Endodermal cell (in vitro differentiated cells): ENCODE results near the gene HMMR. TPM values are rescaled to one million over a fixed set of nuclear protein-coding genes. Genes with fewer than 3 reads are reported as not detected.
"Not testable (repeated sequence)": the region's sequence is repeated elsewhere in the genome, so short reads cannot be mapped to it uniquely, and the experiment has no call there.

Source experiments
- DNase-seq: peaks from one replicate; pipeline ENCODE4 v3.0.0-alpha.2; 2017
- H3K27ac ChIP-seq: 2 replicates; pipeline ENCODE4 v1.5.1; 2013; ENCODE audit warnings: mild to moderate bottlenecking, low read depth, low read length, moderate library complexity
- H3K27me3 ChIP-seq: 2 replicates; pipeline ENCODE4 v1.6.1; 2013; ENCODE audit warnings: mild to moderate bottlenecking, low read length, moderate library complexity; ENCODE audit not compliant: insufficient read depth, control insufficient read depth, poor library complexity, severe bottlenecking
- H3K36me3 ChIP-seq: 2 replicates; pipeline ENCODE4 v1.7.0; 2013; ENCODE audit warnings: mild to moderate bottlenecking, low read length, moderate library complexity; ENCODE audit not compliant: control insufficient read depth, insufficient read depth
- H3K4me1 ChIP-seq: one replicate; pipeline ENCODE4 v1.7.0; 2013; ENCODE audit warnings: low read length; ENCODE audit not compliant: control insufficient read depth, insufficient read depth
- H3K4me3 ChIP-seq: 2 replicates; pipeline ENCODE4 v1.5.1; 2013; ENCODE audit warnings: mild to moderate bottlenecking, low read length, moderate library complexity
- H3K9ac ChIP-seq: 2 replicates; pipeline ENCODE4 v1.6.1; 2013; ENCODE audit warnings: mild to moderate bottlenecking, low read length, moderate library complexity; ENCODE audit not compliant: poor library complexity, severe bottlenecking; ENCODE audit errors: extremely low read depth
- H3K9me3 ChIP-seq: 2 replicates; pipeline ENCODE4 v1.6.1; 2013; ENCODE audit warnings: mild to moderate bottlenecking, low read length, moderate library complexity; ENCODE audit not compliant: control insufficient read depth
- H3K27ac Mint-ChIP-seq: 2 replicates; pipeline ENCODE4 v1.8.0; 2020; ENCODE audit warnings: mixed read lengths
- H3K27me3 Mint-ChIP-seq: 2 replicates; pipeline ENCODE4 v1.8.0; 2021; ENCODE audit warnings: mild to moderate bottlenecking, mixed read lengths; ENCODE audit not compliant: insufficient read depth
- H3K36me3 Mint-ChIP-seq: 2 replicates; pipeline ENCODE4 v1.8.0; 2020; ENCODE audit warnings: low read depth, mixed read lengths
- H3K4me1 Mint-ChIP-seq: 2 replicates; pipeline ENCODE4 v1.8.0; 2020; ENCODE audit warnings: mixed read lengths
- H3K4me3 Mint-ChIP-seq: 2 replicates; pipeline ENCODE4 v1.8.0; 2020; ENCODE audit warnings: mild to moderate bottlenecking, moderate library complexity, mixed read lengths
- H3K9me3 Mint-ChIP-seq: 2 replicates; pipeline ENCODE4 v1.8.0; 2020; ENCODE audit warnings: mild to moderate bottlenecking, mixed read lengths
- CTCF ChIP-seq: fragments of 200-600 bp; sonication (generic); conservative IDR thresholded peaks from 2 replicates; pipeline ENCODE4 v1.5.0; 2021; ENCODE audit warnings: antibody characterized with exemption, mild to moderate bottlenecking
- WGBS, 2 experiments: methylation state at CpG; one replicate each; pipeline versions ENCODE4 v1.1.5 to v1.1.7; 2013; ENCODE audit warnings: missing lambda C conversion rate in 2 of 2, mixed read lengths in 1 of 2; ENCODE audit not compliant: insufficient coverage in 1 of 2, insufficient read length in 1 of 2; 5-methylcytosine and 5-hydroxymethylcytosine counted together
- total RNA-seq, 2 donors: library from RNA; stranded (reverse); fragmentation: NEBNext Ultra II Directional in 1 of 2; extraction: Animal tissue kit (Norgen Biotek cat#: 25700) in 1 of 2; gene quantifications; 2 replicates in 1 of 2; 3 replicates in 1 of 2; pipeline ENCODE4 v1.2.1, GENCODE V29; 2021

Gene HMMR
- total RNA-seq, 2 donors from 2014 or later, result 36.9 to 63.7 TPM

GRCh38 chr5:163448491-163448890 is 11.9 kb upstream of the HMMR start:
- H3K27me3 ChIP-seq, result no peaks in the 10 kb centered on the region
- peaks cover 79% of the 10 kb centered on the region for H3K36me3 ChIP-seq
- Mint-ChIP-seq H3K4me1 (peaks cover 4% of the 10 kb centered on the region), H3K27ac (peak overlapping the region; percentile 27), H3K36me3 (peaks cover 73% of the 10 kb centered on the region), H3K9me3 (no peaks in the 10 kb centered on the region), H3K27me3 (no peaks in the 10 kb centered on the region), H3K4me3 (no peak overlapping the region)
- H3K4me3 ChIP-seq, result no peak overlapping the region
- no peaks in the 10 kb centered on the region for H3K9me3 ChIP-seq
- TF ChIP-seq CTCF, result no peak
- no peak overlapping the region for H3K27ac ChIP-seq
- H3K4me1 ChIP-seq, result peaks cover 2% of the 10 kb centered on the region
- no peak for DNase-seq
- no peak overlapping the region for H3K9ac ChIP-seq

- Histone ChIP-seq H3K27me3 (no peaks in the 10 kb centered on the region), H3K36me3 (peaks cover 74% of the 10 kb centered on the region), H3K9me3 (no peaks in the 10 kb centered on the region), H3K27ac (no peak overlapping the region), H3K4me3 (no peak overlapping the region), H3K4me1 (peaks cover 6% of the 10 kb centered on the region), H3K9ac (no peak overlapping the region)
- Mint-ChIP-seq H3K27ac (no peak overlapping the region), H3K27me3 (no peaks in the 10 kb centered on the region), H3K36me3 (peaks cover 69% of the 10 kb centered on the region), H3K4me1 (peaks cover 4% of the 10 kb centered on the region), H3K9me3 (no peaks in the 10 kb centered on the region), H3K4me3 (no peak overlapping the region)
- WGBS, 2 experiments, result 96 to 98% methylated on average over 8 of the region's 8 CpGs
- no peak for TF ChIP-seq CTCF
- no peak for DNase-seq
Measured at GRCh38 chr5:163451489-163451888, 8.9 kb upstream of the HMMR start.

GRCh38 chr5:163453705-163454104 is 6.7 kb upstream of the HMMR start:
- TF ChIP-seq CTCF, result no peak
- no peaks in the 10 kb centered on the region for H3K9me3 Mint-ChIP-seq
- Histone ChIP-seq H3K27ac (no peak overlapping the region), H3K27me3 (no peaks in the 10 kb centered on the region), H3K9me3 (no peaks in the 10 kb centered on the region), H3K4me1 (peaks cover 6% of the 10 kb centered on the region), H3K36me3 (peaks cover 54% of the 10 kb centered on the region), H3K9ac (no peak overlapping the region), H3K4me3 (no peak overlapping the region)
- no peaks in the 10 kb centered on the region for H3K27me3 Mint-ChIP-seq
- peaks cover 7% of the 10 kb centered on the region for H3K4me1 Mint-ChIP-seq
- no peak for DNase-seq
- H3K36me3 Mint-ChIP-seq, result peaks cover 56% of the 10 kb centered on the region
- 100% methylated on average over 1 of the region's 1 CpG; no CpG with 5 or more reads in 1 of the 2 experiments for WGBS, 2 experiments
- H3K4me3 Mint-ChIP-seq, result no peak overlapping the region
- H3K27ac Mint-ChIP-seq, result no peak overlapping the region

GRCh38 chr5:163455406-163455805 is 5.0 kb upstream of the HMMR start:
- H3K27me3 ChIP-seq, DNase-seq, H3K27ac ChIP-seq, H3K4me3 Mint-ChIP-seq, H3K9me3 ChIP-seq, H3K4me3 ChIP-seq, H3K27ac Mint-ChIP-seq, H3K27me3 Mint-ChIP-seq, H3K9ac ChIP-seq, H3K4me1 Mint-ChIP-seq, H3K4me1 ChIP-seq, H3K9me3 Mint-ChIP-seq: not testable (repeated sequence)
- peaks cover 43% of the 10 kb centered on the region for H3K36me3 Mint-ChIP-seq
- H3K36me3 ChIP-seq, result peaks cover 49% of the 10 kb centered on the region
- 87 to 97% methylated on average over 7 to 16 of the region's 17 CpGs for WGBS, 2 experiments
